SK-N-SH (cell line): ENCODE measurements around the gene CCDC69. TPM values are rescaled to one million over a fixed set of nuclear protein-coding genes. Genes with fewer than 3 reads are reported as not detected.

ENCODE experiments used
- CTCF ChIA-PET: fragments of 300-600, 350-600 bp; formaldehyde crosslinking; extraction: SDS; loops from one replicate; lab custom pipeline; 2021; lab: Yijun Ruan, JAX
- POLR2A ChIA-PET: fragments of 350-600 bp; sonication (Branson Sonifier 250); formaldehyde crosslinking; extraction: SDS; loops from one replicate; lab custom pipeline; 2020; ENCODE audit warnings: antibody characterized with exemption, inconsistent platforms; lab: Yijun Ruan, JAX
- DNase-seq: peaks from one replicate; pipeline ENCODE4 v3.0.0; 2012
- H2AFZ ChIP-seq: fragments of 200-600 bp; sonication (generic); 2 replicates; pipeline ENCODE4 v1.8.1; 2016; ENCODE audit warnings: antibody characterized with exemption, mild to moderate bottlenecking, low read depth
- H3F3A ChIP-seq: fragments of 200-600 bp; sonication (generic); replicated peaks from 2 replicates; pipeline ENCODE3; 2016; ENCODE audit warnings: antibody characterized with exemption, mild to moderate bottlenecking; ENCODE audit not compliant: insufficient read depth
- H3K27ac ChIP-seq, 2 experiments: fragments of 200-500 bp in 1 of 2; fragments of 200-600 bp in 1 of 2; sonication (Bioruptor generic) in 1 of 2; sonication (generic), shearing (Covaris generic) in 1 of 2; 2 replicates each; pipeline versions ENCODE4 v1.5.1 to v1.6.1; 2014 to 2016; ENCODE audit warnings: low read depth in 2 of 2, inconsistent platforms in 1 of 2, low read length in 1 of 2, mild to moderate bottlenecking in 1 of 2, mixed read lengths in 1 of 2
- H3K27me3 ChIP-seq: fragments of 200-600 bp; sonication (generic), shearing (Covaris generic); 2 replicates; pipeline ENCODE4 v1.6.1; 2016; ENCODE audit warnings: mixed run types; ENCODE audit not compliant: insufficient read depth
- H3K36me3 ChIP-seq, 2 experiments: fragments of 200-500 bp in 1 of 2; fragments of 200-600 bp in 1 of 2; sonication (Bioruptor generic) in 1 of 2; sonication (generic) in 1 of 2; replicated peaks in 1 of 2; 2 replicates each; pipeline versions ENCODE3 to v1.5.1; 2014 to 2016; ENCODE audit warnings: low read length in 1 of 2, mild to moderate bottlenecking in 1 of 2; ENCODE audit not compliant: insufficient read depth in 2 of 2, control insufficient read depth in 1 of 2
- H3K4me1 ChIP-seq, 2 experiments: fragments of 200-500 bp in 1 of 2; fragments of 200-600 bp in 1 of 2; sonication (Bioruptor generic) in 1 of 2; sonication (generic), shearing (Covaris generic) in 1 of 2; 2 replicates each; pipeline versions ENCODE4 v1.5.1 to v1.6.1; 2014 to 2016; ENCODE audit warnings: low read depth in 1 of 2, low read length in 1 of 2, mixed run types in 1 of 2; ENCODE audit not compliant: insufficient read depth in 2 of 2, control insufficient read depth in 1 of 2
- H3K4me2 ChIP-seq: fragments of 200-600 bp; sonication (generic), shearing (Covaris generic); 2 replicates; pipeline ENCODE4 v1.6.1; 2017; ENCODE audit warnings: mixed run types
- H3K4me3 ChIP-seq, 2 experiments: fragments of 200-500 bp in 1 of 2; fragments of 200-600 bp in 1 of 2; sonication (Bioruptor generic) in 1 of 2; sonication (generic), shearing (Covaris generic) in 1 of 2; 2 replicates each; pipeline versions ENCODE4 v1.5.1 to v1.8.1; 2014 to 2016; ENCODE audit warnings: low read depth in 2 of 2, inconsistent platforms in 1 of 2, low read length in 1 of 2, mild to moderate bottlenecking in 1 of 2, mixed read lengths in 1 of 2, moderate library complexity in 1 of 2
- H3K79me2 ChIP-seq: fragments of 200-600 bp; sonication (generic); 2 replicates; pipeline ENCODE4 v1.8.1; 2017; ENCODE audit warnings: mild to moderate bottlenecking; ENCODE audit not compliant: insufficient read depth
- H3K9ac ChIP-seq: fragments of 200-600 bp; sonication (generic); 2 replicates; pipeline ENCODE4 v1.6.1; 2017; ENCODE audit warnings: mixed run types
- H3K9me2 ChIP-seq: fragments of 200-600 bp; sonication (generic); 2 replicates; pipeline ENCODE4 v1.6.1; 2017; ENCODE audit warnings: mixed run types
- H3K9me3 ChIP-seq: fragments of 200-600 bp; sonication (generic); 2 replicates; pipeline ENCODE4 v1.6.1; 2017; ENCODE audit warnings: mixed run types, mild to moderate bottlenecking, moderate library complexity
- H4K20me1 ChIP-seq: fragments of 200-600 bp; sonication (generic); 2 replicates; pipeline ENCODE4 v1.6.1; 2017; ENCODE audit warnings: mild to moderate bottlenecking, mixed run types; ENCODE audit not compliant: insufficient read depth
- FOSL2 ChIP-seq: IDR thresholded peaks from 2 replicates; pipeline ENCODE4 v1.4.0; 2012; ENCODE audit warnings: low read depth, mild to moderate bottlenecking, moderate library complexity, borderline replicate concordance
- GABPA ChIP-seq: IDR thresholded peaks from 2 replicates; pipeline ENCODE4 v1.4.0; 2012; ENCODE audit warnings: low read depth, mild to moderate bottlenecking
- MXI1 ChIP-seq: IDR thresholded peaks from 2 replicates; pipeline ENCODE4 v1.6.1; 2012; ENCODE audit warnings: mild to moderate bottlenecking, low read depth, low read length, improper control_type of control experiment
- NFIC ChIP-seq: IDR thresholded peaks from 2 replicates; pipeline ENCODE4 v1.4.0; 2012; ENCODE audit warnings: borderline replicate concordance
- RAD21 ChIP-seq: IDR thresholded peaks from 2 replicates; pipeline ENCODE4 v1.6.1; 2012; ENCODE audit warnings: mild to moderate bottlenecking, low read length
- SMC3 ChIP-seq: IDR thresholded peaks from 2 replicates; pipeline ENCODE4 v1.6.1; 2012; ENCODE audit warnings: low read depth, low read length, improper control_type of control experiment
- TAF1 ChIP-seq: IDR thresholded peaks from 2 replicates; pipeline ENCODE4 v1.6.1; 2012; ENCODE audit warnings: low read depth, mild to moderate bottlenecking, low read length, moderate library complexity, borderline replicate concordance
- YY1 ChIP-seq: IDR thresholded peaks from 2 replicates; pipeline ENCODE4 v1.4.0; 2012; ENCODE audit warnings: low read depth, mild to moderate bottlenecking
- WGBS: methylation state at CpG from one replicate; pipeline ENCODE4 v1.1.6; 2017; ENCODE audit warnings: low lambda C conversion rate; 5-methylcytosine and 5-hydroxymethylcytosine counted together
- polyA plus RNA-seq, 3 experiments: library from polyadenylated mRNA; depleted of rRNA; stranded (reverse); fragments of >200 nt; gene quantifications; 2 replicates each; pipeline ENCODE4 v1.2.3, GENCODE V29; 2012
- TF ChIP-seq, protein P1 (sequence below): IDR thresholded peaks from 2 replicates; pipeline ENCODE4; 2012
- TF ChIP-seq, protein P2 (sequence below): fragments of 150-350 bp; IDR thresholded peaks from 2 replicates; pipeline ENCODE4 v1.6.1; 2017; ENCODE audit warnings: antibody characterized with exemption, low read length, low read depth, borderline replicate concordance
- TF ChIP-seq, protein P3 (sequence below): IDR thresholded peaks from 2 replicates; pipeline ENCODE4 v1.4.0; 2012; ENCODE audit warnings: low read depth, borderline replicate concordance
- TF ChIP-seq, protein P4 (sequence below): fragments of 200-600 bp; sonication (generic); IDR thresholded peaks from 2 replicates; pipeline ENCODE4 v1.6.1; 2017; ENCODE audit warnings: antibody characterized with exemption, mild to moderate bottlenecking, moderate library complexity

Gene CCDC69
- polyA plus RNA-seq, 1 of the 3 experiments (the other 2 are of a cell fraction) = 0.38 TPM

DNA sequence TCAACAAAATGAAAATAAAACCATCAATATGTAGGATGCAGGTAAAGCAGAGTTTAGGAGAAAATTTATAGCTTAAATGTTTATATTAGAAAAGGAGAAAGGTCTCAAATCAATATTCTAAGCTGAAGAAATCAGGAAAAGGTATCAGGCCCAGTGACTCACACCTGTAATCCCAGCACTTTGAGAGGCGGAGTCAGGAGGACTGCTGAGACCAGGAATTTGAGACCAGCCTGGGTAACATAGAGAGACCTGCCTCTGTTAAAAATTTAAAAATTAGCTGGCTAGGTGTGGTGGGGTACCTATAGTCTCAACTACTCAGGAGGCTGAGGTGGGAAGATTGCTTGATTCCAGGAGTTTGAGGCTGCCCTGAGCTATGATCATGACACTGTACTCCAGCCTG is 32.2 kb downstream of the CCDC69 start:
- POLR2A ChIA-PET = no interaction called here
- Histone ChIP-seq H3K4me1 (no peaks in the 10 kb centered on the region), H2AFZ (no peak overlapping the region), H3K36me3 (no peaks in the 10 kb centered on the region), H3K9me3 (0 out of 2 replicates have a peak, but pooled peaks cover 5% of the 10 kb centered on the region), H3K4me3 (no peak overlapping the region), H3K27ac (no peak overlapping the region), H3K9ac (no peak overlapping the region), H3K27me3 (no peaks in the 10 kb centered on the region; the same call in 1 of the 2 replicates), H4K20me1 (no peaks in the 10 kb centered on the region), H3F3A (no peaks in the 10 kb centered on the region), H3K4me2 (no peak overlapping the region), H3K79me2 (no peaks in the 10 kb centered on the region), H3K9me2 (no peaks in the 10 kb centered on the region)
- CTCF ChIA-PET = interaction anchor here (1.0 to 1.3 kb wide), 3 partner anchors 8 to 76 kb away, joined by 3 to 5 read pairs (median 5); no protein-coding TSS in a partner anchor
- DNase-seq = no peak
- TF ChIP-seq FOSL2 (no peak), MXI1 (no peak), NFIC (no peak), TAF1 (no peak)
- TF ChIP-seq, protein P1, sequence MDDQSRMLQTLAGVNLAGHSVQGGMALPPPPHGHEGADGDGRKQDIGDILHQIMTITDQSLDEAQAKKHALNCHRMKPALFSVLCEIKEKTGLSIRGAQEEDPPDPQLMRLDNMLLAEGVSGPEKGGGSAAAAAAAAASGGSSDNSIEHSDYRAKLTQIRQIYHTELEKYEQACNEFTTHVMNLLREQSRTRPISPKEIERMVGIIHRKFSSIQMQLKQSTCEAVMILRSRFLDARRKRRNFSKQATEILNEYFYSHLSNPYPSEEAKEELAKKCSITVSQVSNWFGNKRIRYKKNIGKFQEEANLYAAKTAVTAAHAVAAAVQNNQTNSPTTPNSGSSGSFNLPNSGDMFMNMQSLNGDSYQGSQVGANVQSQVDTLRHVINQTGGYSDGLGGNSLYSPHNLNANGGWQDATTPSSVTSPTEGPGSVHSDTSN = no peak
- WGBS = 86% methylated on average over 1 of the region's 1 CpG

DNA sequence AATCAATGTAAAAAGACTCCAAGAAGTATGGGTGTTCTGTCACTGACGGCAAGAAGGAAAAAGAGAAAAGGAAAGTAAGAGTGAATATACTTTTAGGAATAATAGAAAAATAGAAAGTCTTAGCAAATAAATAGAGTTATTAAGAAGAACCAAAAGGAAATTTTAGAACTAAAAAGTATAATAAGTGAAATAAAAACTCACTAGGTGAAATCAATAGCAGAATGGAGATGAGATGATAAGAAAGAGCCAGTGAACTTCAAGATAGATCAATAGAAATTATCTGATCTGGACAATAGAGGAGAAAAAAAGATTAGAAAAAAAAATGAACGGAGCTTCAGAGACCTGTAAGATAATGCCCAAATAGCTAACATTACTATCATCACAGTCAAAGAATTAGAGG is 34.7 kb downstream of the CCDC69 start:
- POLR2A ChIA-PET = no interaction called here
- CTCF ChIA-PET = no interaction called here
- Histone ChIP-seq H3K9me2 (no peaks in the 10 kb centered on the region), H3K9ac (no peak overlapping the region), H3K27me3 (no peaks in the 10 kb centered on the region; the same call in 1 of the 2 replicates), H3K9me3 (0 out of 2 replicates have a peak, but pooled peaks cover 5% of the 10 kb centered on the region), H3K36me3 (no peaks in the 10 kb centered on the region), H3K4me2 (no peak overlapping the region), H4K20me1 (no peaks in the 10 kb centered on the region), H3K27ac (no peak overlapping the region), H3K4me3 (no peak overlapping the region), H3K79me2 (no peaks in the 10 kb centered on the region), H2AFZ (no peak overlapping the region), H3K4me1 (no peaks in the 10 kb centered on the region; a peak in 1 of 4 replicates), H3F3A (no peaks in the 10 kb centered on the region)
- WGBS = 42% methylated on average over 2 of the region's 2 CpGs
- no peak for DNase-seq
- no peak for TF ChIP-seq SMC3
- no peak for TF ChIP-seq YY1
- no peak for TF ChIP-seq NFIC
- TF ChIP-seq, protein P2, sequence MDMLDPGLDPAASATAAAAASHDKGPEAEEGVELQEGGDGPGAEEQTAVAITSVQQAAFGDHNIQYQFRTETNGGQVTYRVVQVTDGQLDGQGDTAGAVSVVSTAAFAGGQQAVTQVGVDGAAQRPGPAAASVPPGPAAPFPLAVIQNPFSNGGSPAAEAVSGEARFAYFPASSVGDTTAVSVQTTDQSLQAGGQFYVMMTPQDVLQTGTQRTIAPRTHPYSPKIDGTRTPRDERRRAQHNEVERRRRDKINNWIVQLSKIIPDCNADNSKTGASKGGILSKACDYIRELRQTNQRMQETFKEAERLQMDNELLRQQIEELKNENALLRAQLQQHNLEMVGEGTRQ = no peak
- TF ChIP-seq, protein P3, sequence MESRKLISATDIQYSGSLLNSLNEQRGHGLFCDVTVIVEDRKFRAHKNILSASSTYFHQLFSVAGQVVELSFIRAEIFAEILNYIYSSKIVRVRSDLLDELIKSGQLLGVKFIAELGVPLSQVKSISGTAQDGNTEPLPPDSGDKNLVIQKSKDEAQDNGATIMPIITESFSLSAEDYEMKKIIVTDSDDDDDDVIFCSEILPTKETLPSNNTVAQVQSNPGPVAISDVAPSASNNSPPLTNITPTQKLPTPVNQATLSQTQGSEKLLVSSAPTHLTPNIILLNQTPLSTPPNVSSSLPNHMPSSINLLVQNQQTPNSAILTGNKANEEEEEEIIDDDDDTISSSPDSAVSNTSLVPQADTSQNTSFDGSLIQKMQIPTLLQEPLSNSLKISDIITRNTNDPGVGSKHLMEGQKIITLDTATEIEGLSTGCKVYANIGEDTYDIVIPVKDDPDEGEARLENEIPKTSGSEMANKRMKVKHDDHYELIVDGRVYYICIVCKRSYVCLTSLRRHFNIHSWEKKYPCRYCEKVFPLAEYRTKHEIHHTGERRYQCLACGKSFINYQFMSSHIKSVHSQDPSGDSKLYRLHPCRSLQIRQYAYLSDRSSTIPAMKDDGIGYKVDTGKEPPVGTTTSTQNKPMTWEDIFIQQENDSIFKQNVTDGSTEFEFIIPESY = no peak
- no peak for TF ChIP-seq RAD21
- no peak for TF ChIP-seq GABPA
- TF ChIP-seq, protein P4, sequence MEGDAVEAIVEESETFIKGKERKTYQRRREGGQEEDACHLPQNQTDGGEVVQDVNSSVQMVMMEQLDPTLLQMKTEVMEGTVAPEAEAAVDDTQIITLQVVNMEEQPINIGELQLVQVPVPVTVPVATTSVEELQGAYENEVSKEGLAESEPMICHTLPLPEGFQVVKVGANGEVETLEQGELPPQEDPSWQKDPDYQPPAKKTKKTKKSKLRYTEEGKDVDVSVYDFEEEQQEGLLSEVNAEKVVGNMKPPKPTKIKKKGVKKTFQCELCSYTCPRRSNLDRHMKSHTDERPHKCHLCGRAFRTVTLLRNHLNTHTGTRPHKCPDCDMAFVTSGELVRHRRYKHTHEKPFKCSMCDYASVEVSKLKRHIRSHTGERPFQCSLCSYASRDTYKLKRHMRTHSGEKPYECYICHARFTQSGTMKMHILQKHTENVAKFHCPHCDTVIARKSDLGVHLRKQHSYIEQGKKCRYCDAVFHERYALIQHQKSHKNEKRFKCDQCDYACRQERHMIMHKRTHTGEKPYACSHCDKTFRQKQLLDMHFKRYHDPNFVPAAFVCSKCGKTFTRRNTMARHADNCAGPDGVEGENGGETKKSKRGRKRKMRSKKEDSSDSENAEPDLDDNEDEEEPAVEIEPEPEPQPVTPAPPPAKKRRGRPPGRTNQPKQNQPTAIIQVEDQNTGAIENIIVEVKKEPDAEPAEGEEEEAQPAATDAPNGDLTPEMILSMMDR = no peak
- TF ChIP-seq MXI1 = no peak
